Measurements from ENCODE around the gene RUNX2.

- TF ChIP-seq GATA3 (IDR thresholded peaks at IDR 0.05; ENCODE audit: low read depth, low read length) (no peak), GATA2 (IDR thresholded peaks at IDR 0.05; ENCODE audit: low read depth, low read length) (no peak)
Measured at GRCh38 chr6:45521226-45521625, 193.1 kb downstream of the RUNX2 start.

All from SH-SY5Y (cell line).